Vagina (tissue), 2 donors: ENCODE measurements around the gene SLC36A1.

Source experiments
- POLR2AphosphoS5 ChIP-seq, 2 donors: sonication (generic); formaldehyde crosslinking; IDR thresholded peaks; one replicate each; pipeline ENCODE4 v1.9.0; 2017; ENCODE audit warnings: antibody characterized with exemption in 2 of 2, mild to moderate bottlenecking in 2 of 2, low read depth in 1 of 2; ENCODE audit not compliant: insufficient read depth in 1 of 2
- TF ChIP-seq, protein P1 (sequence below), 3 experiments: fragments of 450-650 bp in 2 of 3; fragments of 200-600 bp in 1 of 3; sonication (generic) in 1 of 3; IDR thresholded peaks; one replicate each; pipeline ENCODE4 v1.5.1; 2017 to 2019; ENCODE audit warnings: antibody characterized with exemption in 3 of 3, mild to moderate bottlenecking in 2 of 3, moderate library complexity in 2 of 3

DNA sequence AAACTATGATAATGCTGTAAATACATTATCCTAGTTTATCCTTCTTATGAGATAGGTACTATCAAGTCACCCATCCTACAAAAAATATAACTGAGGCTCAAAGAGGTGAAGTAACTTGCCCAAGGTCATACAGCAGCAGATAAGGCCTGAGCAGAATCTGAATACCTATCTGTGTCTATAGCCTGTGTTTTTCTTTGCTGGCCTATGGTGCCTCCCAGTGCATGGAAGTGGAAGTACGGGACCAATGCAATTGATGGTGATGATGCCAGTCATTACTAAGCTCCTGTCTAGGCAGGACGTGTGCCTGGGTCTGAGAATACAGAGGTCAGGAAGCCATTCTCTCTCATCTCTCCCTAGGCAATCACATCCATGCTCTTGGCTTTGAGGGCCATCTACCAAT is 75.9 kb downstream of the SLC36A1 start:
- TF ChIP-seq, protein P1, sequence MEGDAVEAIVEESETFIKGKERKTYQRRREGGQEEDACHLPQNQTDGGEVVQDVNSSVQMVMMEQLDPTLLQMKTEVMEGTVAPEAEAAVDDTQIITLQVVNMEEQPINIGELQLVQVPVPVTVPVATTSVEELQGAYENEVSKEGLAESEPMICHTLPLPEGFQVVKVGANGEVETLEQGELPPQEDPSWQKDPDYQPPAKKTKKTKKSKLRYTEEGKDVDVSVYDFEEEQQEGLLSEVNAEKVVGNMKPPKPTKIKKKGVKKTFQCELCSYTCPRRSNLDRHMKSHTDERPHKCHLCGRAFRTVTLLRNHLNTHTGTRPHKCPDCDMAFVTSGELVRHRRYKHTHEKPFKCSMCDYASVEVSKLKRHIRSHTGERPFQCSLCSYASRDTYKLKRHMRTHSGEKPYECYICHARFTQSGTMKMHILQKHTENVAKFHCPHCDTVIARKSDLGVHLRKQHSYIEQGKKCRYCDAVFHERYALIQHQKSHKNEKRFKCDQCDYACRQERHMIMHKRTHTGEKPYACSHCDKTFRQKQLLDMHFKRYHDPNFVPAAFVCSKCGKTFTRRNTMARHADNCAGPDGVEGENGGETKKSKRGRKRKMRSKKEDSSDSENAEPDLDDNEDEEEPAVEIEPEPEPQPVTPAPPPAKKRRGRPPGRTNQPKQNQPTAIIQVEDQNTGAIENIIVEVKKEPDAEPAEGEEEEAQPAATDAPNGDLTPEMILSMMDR (IDR thresholded peaks at IDR 0.05) = no peak
- TF ChIP-seq POLR2AphosphoS5 (IDR thresholded peaks at IDR 0.05; ENCODE audit: insufficient read depth in 1 of 2, low read depth in 1 of 2) = no peak
